ENCODE data around the gene TES.

TES gene

DNA sequence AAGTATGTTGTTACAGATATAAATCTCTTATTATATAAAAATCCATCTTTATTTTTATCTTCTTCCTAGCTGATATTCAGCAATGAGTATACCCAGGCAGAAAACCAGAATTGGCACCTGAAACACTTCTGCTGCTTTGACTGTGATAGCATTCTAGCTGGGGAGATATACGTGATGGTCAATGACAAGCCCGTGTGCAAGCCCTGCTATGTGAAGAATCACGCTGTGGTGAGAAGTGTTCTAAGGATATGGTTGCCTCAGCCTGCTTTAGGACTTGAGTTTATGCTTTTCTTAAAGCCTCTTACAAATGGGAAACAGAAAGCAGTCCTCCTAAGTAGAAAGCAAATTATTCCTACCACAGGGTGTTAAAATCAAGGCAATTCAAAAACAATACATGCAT lies 41.9 kb downstream of the TES start:
- no peak for DNase-seq

DNA sequence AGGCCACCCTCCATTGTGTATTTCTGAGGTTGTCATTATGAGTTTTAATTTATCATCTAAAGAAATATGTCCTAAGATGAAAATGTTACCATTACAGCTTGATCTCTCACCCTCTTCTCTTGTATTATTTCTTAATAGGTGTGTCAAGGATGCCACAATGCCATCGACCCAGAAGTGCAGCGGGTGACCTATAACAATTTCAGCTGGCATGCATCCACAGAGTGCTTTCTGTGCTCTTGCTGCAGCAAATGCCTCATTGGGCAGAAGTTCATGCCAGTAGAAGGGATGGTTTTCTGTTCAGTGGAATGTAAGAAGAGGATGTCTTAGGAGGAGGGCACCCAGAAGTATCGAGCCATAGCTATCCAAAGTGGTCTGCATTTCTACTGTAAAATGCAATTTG lies 46.8 kb downstream of the TES start:
- no peak for DNase-seq

DNA sequence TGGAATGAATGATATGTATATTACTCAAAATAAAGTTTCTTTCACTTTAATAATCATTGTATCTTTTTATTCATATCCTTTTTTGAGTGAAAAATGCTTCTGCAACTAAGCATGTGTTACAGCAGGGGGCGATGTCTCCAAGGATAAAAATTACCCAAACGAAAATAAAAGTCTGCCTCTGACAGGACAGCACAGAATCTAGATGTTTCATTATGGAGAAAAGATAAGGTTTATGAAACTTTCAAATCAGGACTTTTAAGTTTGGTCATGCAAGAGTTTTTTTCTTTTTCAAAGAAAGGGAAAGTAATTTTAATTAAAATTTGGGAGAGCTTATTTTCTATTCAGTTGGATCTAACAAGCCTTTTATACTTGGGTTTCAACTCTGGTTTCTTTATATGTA lies 48.4 kb downstream of the TES start:
- DNase-seq = no peak

DNA sequence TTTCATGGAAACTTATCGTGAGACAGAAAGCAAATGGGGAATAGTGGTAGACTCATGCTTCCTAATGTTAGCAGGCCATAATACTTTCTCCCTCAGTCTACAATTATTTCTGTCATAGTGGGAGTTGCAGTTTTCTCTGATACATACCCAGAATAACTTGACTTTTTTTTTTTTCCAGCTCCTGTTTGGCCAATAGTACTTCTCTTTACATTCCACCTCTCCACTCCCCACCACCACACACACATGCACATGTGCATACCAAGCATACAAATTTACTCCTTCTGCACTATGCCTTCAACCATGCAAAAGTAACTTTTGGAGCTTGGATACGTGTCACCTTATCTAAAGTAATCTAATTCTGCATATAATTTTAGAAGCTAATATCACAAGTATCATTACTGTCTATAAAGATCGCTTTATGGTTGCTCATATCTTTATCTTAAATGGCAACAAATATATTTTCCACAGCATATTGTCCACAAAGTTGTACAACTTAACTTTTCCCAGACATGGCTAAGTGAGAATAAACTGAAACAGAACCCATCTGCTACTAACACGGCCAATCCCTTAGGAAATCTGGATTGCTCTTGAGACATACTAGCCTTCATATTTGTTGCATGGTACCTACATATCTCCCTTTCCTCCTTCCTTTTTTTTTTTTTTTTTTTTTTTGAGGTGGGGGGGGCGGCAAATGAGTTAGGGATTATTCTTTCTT lies 49.0 kb downstream of the TES start:
- DNase-seq = no peak

DNA sequence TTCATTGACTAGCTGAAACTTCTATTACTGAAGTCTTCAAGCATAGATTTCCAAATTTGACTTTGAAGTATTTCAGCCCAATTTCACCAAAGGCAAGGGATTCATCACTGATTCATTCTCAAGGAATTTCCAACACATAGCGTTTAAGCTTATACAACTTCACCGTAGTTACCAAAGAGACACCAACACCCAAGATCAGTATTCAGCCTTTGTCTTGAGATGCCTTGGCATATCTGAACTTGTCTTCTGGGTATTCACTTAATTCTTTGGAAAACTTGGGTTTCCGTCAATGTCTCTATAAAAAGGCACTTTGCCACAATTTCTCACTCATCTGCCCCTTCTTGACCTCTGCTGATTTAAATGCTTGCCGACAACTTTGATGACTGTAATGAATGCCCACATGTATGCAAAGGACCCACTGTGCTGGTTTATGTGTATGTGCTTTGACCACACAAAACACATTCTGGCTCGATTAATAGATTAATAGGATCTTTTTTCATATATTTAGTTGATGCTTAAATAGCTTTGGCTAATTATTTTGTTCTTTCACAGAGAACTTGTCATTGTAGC lies 49.6 kb downstream of the TES start:
- no peak for DNase-seq

DNA sequence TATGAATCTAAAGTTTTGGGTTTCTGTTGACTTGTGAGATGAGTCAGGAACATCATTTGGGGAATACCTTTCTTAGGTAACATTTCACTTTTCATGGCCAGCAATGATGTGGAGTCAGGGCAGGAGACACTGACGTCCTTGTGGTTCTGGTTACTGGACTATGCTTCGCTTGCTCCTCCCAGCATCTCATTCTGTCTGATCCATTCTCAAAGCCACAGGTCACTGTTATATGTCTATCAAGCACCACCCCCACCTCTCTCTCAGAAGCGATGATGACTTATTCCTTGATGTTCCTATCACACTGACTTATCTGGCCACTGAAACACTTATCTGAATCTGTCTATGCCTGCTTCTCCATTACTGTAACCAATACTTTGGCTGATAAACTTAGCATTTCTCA lies 51.6 kb downstream of the TES start:
- no peak for DNase-seq

DNA sequence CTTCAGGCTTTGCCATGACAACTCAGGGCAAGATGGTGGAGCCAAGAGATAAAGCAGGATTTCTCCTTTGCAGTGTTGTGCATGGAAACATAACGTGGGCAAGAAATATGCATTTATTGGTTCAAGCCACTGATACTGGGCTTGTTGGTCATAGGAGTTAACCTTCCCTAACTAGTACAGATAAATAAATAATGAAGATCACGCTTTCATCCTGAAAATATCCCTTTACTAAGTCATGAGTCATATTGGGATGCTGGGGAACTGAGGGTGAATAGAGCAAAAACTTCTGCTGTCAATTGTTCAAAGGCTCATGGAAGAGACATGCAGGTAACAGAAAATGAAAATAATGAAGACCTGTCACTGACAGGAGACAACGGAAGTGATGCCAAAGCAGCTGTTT lies 55.5 kb downstream of the TES start:
- no peak for DNase-seq

DNA sequence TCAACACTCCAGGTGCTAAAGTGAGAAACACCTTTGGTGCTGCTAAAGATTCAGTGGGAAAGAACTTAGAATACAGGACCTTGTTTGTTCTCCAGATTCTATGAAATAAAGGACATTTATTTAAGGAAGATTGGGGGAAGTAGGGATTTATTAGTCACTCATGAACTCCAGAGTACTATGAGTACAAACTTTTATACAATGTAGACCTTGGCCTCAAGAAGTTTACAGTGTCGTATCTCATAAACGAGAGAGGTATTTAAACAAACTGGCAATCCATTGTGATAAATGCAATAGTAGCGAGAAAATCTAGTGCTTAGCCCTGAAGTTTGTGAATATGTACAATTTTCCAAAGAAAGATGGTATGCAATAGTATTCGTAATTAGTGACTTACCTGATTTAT lies 59.1 kb downstream of the TES start:
- DNase-seq = no peak

DNA sequence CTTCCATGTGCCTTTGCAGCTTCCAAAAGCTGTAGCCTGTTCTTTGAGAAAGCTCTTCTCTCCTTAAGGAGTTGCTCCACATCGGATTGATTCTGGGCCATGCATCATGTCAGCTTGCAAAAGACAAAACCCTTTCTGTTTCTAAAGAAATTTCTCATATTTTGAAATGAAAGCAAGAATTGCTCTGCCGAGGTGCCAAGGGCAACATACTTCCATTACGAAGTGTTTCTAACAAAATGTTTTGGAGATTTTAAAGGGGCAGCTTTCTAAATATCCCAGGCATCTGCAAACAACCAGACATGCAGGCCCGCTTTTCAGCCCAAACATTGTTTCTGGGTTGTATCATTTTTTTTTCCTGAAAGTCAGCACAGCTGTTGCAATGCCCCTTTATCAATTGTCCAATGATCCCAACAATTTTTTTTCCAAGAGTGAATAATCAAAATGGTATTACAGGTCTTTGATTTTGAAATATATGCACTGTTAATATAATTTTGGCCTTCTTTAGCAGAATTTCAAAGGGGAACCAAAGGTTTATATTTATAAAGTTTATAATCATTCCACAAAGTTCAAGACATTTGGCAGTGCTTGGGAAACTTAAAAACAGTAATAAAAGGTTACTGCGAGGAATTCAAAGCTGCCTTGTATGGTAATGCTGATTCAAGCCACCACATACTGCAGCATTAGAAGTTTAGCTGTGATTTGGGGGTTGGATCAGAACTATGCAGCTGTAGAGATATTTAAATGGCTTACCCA lies 61.0 kb downstream of the TES start:
- no peak for DNase-seq

DNA sequence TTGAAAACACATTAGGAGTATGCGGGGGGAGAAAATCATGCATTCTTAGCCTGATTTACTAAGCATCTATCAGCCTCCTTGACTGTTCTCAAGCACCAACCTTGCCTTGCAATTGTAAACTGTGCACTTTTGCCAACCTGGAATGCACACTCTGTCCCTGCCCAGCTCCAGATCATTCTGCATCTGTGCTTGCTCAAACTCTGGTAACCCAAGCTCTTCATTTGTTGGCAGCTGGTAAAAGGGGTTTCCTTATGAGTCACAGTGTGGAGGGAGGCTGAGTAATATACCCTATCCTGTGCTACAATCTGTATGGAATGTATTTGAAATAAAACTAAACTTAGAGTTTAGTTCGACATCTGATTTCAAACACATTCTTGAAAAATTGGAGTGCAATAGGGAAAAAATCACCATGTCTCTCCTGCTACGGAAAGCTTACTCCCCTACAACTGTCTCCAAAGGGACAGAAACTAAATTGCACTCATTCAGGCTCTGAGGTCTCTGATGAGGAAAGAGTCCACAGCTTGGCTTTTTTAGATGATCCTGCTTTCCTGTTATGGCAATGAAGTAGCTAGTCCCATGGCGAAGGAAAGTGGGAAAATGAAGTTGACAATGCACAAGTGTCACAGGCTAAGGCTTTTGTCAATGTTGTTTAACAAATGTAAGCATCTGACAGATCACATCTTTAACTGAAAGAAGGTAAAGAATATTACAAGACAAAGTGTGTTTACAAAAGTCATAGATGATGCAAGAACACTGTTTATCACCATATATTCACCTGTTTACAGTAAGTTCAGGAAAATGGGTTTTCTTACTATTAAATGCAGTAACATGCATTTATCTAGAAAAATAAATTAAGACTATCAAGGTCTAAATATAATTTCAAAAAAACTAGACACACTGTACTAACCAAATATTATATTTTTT lies 61.9 kb downstream of the TES start:
- no peak for DNase-seq

DNA sequence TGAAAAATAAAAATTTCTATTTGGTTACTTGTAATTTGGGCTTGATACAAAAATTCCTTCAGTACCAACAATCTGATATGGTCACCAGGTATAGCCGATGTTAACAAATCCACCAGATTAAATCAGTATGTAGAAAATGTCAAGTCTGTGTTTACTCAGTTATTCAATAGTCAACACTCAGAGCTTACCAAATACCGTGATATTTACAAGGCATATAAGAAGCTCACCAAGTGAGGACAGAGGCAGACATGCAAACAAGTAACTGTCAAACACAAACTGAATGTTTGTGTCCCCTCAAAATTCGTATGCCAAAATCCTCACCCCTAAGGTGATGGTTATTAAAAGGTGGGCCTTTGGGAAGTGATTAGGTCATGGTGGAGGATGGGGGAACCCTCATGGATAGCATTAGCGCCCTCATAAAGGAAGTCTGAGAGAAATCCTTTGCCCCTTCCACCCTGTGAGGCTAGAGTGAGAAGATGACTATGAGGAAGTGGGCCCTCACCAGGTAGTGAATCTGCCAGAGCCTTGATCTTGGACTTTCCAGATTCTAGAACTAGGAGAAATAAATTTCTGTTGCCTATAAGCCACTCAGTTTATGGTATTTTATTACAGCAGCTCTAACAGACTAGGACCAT lies 63.1 kb downstream of the TES start:
- DNase-seq = no peak

DNA sequence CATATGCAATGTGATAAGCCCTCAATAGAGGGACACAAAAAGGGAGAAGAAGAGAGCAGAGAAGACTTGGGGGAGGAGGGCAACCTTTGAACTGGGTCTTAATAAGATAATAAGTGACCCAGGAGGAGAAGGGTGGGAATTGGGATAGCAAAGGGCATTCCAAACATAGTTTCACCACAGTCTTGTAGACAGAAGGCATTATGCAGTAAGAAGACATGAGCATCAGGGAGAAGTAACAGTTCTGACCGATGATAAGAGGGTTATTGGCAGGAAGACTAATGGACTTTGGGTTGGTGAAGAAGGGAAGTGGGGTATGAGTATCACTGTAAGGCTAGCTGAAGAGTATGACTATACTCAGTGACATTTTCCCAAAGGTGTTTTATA lies 63.6 kb downstream of the TES start:
- no peak for DNase-seq

DNA sequence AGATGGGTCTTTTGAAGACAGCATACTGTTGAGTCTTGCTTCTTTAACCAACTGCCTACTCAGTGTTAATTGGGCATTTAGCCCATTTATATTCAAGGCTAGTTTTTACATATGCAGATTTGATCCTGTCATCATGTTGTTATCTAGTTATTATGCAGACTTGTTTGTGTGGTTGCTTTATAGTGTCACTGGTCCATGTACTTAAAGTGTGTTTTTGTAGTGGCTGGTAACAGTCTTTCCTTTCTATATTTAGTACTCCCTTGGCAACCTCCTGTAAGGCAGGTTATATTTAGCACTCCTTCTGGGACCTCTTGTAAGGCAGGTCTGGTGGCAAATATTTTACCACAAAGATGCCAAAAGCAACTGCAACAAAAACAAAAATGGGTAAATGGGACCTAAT lies 66.7 kb downstream of the TES start:
- DNase-seq = no peak

DNA sequence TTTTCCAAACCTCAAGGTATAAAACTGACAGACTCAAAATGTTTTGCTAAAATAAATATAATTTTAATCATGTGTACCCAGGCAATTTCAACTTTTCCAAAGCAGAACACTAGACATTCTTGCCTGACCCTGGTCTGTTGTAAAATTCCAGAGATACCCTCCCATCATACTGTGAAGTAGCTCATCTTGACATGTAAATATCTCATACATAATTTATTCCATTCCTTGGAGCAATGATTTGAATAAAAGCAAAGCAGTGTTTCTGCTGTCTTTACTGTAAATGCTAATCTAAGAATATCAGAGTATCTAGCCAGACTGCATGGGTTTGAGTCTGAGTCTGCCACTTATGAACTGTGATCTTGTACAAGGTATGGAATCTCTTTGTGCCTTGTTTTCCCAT lies 68.9 kb downstream of the TES start:
- no peak for DNase-seq

DNA sequence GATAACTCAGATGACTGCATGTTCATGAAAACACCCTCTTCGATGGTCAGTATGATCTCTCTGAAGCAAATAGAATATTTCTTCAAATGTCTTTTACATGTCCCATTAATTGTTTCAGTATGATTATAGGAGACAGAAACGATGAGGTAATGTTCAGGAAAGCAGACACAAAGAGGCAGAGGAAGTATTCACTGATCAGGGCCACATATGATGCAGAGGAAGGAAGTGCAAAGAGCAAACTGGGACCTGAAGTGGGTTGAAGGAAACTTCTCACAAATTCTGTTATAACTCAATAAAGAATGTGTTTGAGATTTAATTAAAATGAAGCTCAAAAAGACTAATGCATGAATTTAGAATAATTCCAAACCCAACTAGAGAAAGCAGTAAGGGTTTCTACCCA lies 70.5 kb downstream of the TES start:
- no peak for DNase-seq

DNA sequence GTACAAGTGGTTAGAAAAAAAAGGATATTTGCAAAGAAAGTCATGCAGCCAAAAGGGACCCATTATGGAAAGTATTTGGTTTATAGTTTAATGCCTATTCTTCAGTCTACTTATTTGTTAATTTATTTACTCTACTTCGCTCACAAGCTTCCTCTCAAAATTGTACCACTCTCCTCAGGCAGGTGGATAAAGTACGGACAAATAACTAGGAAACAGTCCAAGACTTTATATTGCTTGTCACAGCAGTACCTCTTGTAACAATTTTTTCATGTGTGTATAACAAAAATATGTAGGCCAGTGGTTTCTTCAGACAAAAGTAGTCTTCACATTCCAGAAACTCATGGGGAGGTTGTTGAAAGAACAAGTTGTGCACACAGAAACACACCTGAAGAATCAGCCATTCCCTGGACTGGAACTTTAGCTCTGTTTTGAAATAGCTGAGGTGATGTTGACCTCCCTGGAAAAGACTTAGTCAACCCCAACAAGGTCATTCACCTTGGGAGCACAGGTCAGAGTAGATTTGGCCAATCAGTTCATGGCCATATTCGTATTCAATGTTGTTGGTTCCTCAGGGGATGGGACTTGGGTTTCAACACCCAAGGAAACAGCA lies 73.4 kb downstream of the TES start:
- DNase-seq = no peak

DNA sequence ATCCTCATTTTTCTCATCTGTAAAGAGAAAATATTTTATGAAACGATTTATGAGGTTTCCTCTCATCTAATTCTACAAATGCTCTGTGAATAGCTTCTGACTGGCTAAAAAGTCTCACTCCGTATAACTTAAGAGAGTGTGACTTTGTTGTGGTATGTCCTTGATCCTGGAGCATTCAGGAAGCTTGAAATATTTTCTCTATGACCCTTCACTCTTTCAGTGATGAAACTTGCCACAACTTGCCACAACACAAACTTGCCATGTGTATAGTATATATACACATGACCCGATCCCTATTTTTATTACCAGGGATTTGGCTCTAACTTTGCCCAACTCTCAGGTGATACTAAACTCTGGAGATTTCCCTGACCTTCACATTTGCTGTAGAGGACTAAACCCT lies 74.1 kb downstream of the TES start:
- DNase-seq = no peak

DNA sequence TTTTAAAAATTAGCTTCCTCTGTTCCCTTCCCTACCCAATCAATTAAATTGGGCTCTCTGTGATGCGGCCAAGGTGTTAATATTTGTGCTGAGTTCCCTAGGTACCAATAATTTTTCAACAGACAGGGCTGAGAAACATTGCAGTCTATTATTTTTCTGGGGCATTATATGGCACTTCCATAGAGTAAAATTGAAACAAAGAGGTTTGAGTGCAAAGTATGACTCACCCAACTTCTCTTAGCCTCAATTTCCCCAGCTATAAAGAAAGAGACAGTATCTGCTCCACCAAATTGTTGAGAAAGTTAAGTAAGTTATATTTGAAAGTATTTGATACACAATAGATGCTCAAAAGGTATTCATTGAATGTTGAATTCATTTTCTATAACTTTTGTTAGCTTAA lies 74.9 kb downstream of the TES start:
- no peak for DNase-seq

DNA sequence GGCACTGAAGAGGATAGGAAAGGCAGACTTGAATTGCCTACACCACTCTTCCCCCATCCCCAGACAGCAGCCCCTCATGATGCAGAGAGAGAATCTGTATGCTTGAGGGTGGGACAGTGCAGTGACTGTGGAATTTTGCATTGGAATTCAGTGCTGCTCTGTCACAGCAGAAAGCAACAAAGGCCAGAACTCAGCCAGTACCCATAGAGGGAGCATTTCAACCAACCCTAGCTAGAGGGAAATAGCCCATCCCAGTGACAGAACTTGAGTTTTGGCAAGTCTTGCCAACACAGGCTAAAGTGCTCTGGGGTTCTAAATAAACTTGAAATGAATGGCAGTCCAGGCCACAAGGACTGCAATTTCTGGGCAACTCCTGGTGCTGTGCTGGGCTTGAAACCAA lies 80.4 kb downstream of the TES start:
- DNase-seq = no peak

DNA sequence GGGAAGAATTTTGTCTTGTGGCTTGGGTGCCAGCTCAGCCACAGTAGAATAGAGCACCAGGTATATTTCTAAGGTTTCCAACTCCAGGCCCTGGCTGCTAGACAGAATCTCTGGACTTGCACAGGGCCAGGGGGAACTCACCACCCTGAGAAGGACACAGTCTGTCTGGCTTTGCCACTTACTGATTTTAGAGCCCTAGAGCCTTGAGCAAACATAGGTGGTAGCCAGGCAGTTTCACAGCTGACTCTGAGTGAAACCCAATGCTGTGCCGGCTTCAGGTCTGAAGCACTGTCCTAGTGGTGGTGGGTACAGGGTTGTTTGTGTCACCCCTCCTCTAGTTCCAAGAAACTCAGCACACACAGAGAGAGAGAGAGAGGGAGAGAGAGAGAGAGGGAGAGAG lies 81.6 kb downstream of the TES start:
- DNase-seq = no peak

DNA sequence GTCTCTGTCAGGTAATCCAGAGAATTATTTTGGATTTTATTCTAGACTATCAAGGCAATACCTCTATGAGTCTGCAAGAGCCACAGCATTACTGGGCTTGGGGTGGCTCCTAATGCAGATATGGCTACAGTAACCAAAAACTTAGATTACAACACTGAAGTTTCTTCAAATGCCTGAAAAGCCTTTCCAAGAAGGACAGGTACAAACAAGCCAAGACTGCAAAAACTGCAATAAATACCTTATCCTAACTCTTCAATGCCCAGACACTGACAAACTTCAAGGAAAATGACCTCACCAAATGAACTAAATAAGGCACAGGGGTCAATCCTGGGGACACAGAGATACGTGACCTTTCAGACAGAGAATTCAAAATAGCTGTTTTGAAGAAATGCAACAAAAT lies 82.0 kb downstream of the TES start:
- no peak for DNase-seq

DNA sequence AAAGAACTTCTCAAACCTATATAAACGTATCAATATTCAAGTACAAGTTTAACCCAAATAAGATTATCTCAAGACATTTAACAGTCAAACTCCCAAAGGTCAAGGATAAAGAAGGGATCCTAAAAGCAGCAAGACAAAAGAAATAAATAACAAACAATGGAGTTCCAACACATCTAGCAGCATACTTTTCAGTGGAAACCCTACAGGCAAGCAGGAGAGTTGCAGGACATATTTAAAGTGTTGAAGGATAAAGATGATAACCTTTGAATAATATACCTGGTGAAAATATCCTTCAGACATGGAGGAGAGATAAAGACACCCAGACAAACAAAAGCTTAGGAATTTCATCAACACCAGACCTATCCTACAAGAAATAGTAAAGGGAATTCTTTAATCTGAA lies 82.8 kb downstream of the TES start:
- no peak for DNase-seq

DNA sequence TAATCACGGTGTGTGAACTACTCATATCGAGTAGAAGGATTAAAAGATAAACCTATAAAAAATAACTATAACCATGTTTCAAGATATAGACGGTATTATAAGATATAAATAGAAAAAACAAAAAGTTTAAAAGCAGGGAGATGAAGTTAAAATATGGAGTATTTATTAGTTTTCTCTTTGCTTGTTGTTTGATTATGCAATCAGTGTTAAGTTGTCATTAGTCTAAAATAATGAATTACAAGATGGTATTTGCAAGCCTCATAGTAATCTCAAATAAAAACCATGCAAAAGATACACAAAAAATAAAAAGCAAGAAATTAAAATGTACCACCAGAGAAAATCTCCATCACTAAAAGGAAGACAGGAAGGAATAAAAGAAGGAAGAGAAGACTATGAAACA lies 83.3 kb downstream of the TES start:
- no peak for DNase-seq
